OCI-LY3 (cell line): ENCODE results near the gene ANP32B.

Experiments
- H2AFZ ChIP-seq: fragments of 200-600, 300-600 bp; shearing (Covaris generic); 2 replicates; pipeline ENCODE4 v1.6.0; 2014; ENCODE audit warnings: antibody characterized with exemption, low read depth, low read length
- H3K27ac ChIP-seq: fragments of 200-600, 300-600 bp; sonication (generic); 2 replicates; pipeline ENCODE4 v1.5.1; 2014; ENCODE audit warnings: mild to moderate bottlenecking, low read length, moderate library complexity, mixed read lengths
- H3K27me3 ChIP-seq: fragments of 200-600, 300-600 bp; sonication (generic); 2 replicates; pipeline ENCODE4 v1.6.1; 2014; ENCODE audit warnings: low read depth, low read length, mixed read lengths
- H3K36me3 ChIP-seq: fragments of 200-600, 300-600 bp; sonication (generic); replicated peaks from 2 replicates; pipeline ENCODE3; 2014; ENCODE audit warnings: low read depth, low read length, mixed read lengths
- H3K4me1 ChIP-seq: fragments of 300-600, 200-600 bp; sonication (generic); 2 replicates; pipeline ENCODE4 v1.6.1; 2014; ENCODE audit warnings: low read length, mixed read lengths
- H3K4me2 ChIP-seq: fragments of 200-600, 300-600 bp; sonication (generic); 2 replicates; pipeline ENCODE4 v1.6.1; 2014; ENCODE audit warnings: low read length, mixed read lengths
- H3K4me3 ChIP-seq: fragments of 300-600, 200-600 bp; sonication (generic); 2 replicates; pipeline ENCODE4 v1.5.1; 2014; ENCODE audit warnings: antibody characterized with exemption, mild to moderate bottlenecking, low read length, moderate library complexity
- H3K79me2 ChIP-seq: fragments of 300-600, 200-600 bp; shearing (Covaris generic); 2 replicates; pipeline ENCODE4 v1.6.1; 2014; ENCODE audit warnings: mild to moderate bottlenecking, low read length, mixed read lengths
- H3K9ac ChIP-seq: fragments of 300-600, 200-600 bp; shearing (Covaris generic); 2 replicates; pipeline ENCODE4 v1.6.0; 2014; ENCODE audit warnings: mild to moderate bottlenecking, low read length, moderate library complexity
- H3K9me3 ChIP-seq: fragments of 200-600, 300-600 bp; shearing (Covaris generic); 2 replicates; pipeline ENCODE4 v1.6.1; 2014; ENCODE audit warnings: low read length, mixed read lengths; ENCODE audit not compliant: insufficient read depth
- H4K20me1 ChIP-seq: fragments of 200-600, 300-600 bp; sonication (generic); 2 replicates; pipeline ENCODE4 v1.6.1; 2016; ENCODE audit warnings: low read length, mixed read lengths; ENCODE audit not compliant: insufficient read depth
- CTCF ChIP-seq: fragments of 200-600, 300-600 bp; sonication (generic); IDR thresholded peaks from 2 replicates; pipeline ENCODE4 v1.5.1; 2014; ENCODE audit warnings: antibody characterized with exemption, low read length, low read depth
- EZH2phosphoT487 ChIP-seq: fragments of 200-600 bp; shearing (Covaris generic); IDR thresholded peaks from 2 replicates; pipeline ENCODE4 v1.6.1; 2018; ENCODE audit warnings: antibody characterized with exemption, mixed run types, low read depth

Gene ANP32B

GRCh38 chr9:97964901-97965300 is 18.2 kb upstream of the ANP32B start:
- Histone ChIP-seq H3K79me2 (no peaks in the 10 kb centered on the region), H2AFZ (no peak overlapping the region), H3K9me3 (no peaks in the 10 kb centered on the region), H3K4me3 (no peak overlapping the region), H3K36me3 (no peaks in the 10 kb centered on the region), H3K9ac (no peak overlapping the region), H4K20me1 (no peaks in the 10 kb centered on the region), H3K27me3 (0 out of 2 replicates have a peak, but pooled peaks cover 3% of the 10 kb centered on the region), H3K4me2 (no peak overlapping the region), H3K4me1 (no peaks in the 10 kb centered on the region), H3K27ac (no peak overlapping the region)
- no peak for TF ChIP-seq EZH2phosphoT487

- TF ChIP-seq EZH2phosphoT487: no peak
- no peak for TF ChIP-seq CTCF
- 0 out of 2 replicates have a peak, but pooled peaks cover 3% of the 10 kb centered on the region for H3K27me3 ChIP-seq
- H3K79me2 ChIP-seq: no peaks in the 10 kb centered on the region
- H2AFZ ChIP-seq: no peak overlapping the region
- no peak overlapping the region for H3K9ac ChIP-seq
- H3K36me3 ChIP-seq: no peaks in the 10 kb centered on the region
- H3K4me3 ChIP-seq: no peak overlapping the region
- H4K20me1 ChIP-seq: no peaks in the 10 kb centered on the region
- H3K9me3 ChIP-seq: no peaks in the 10 kb centered on the region
- no peak overlapping the region for H3K27ac ChIP-seq
- H3K4me2 ChIP-seq: no peak overlapping the region
- no peaks in the 10 kb centered on the region for H3K4me1 ChIP-seq
Observed at GRCh38 chr9:97966493-97966892, 16.6 kb upstream of the ANP32B start.

- 0 out of 2 replicates have a peak, but pooled peaks cover 3% of the 10 kb centered on the region for H3K27me3 ChIP-seq
- no peaks in the 10 kb centered on the region for H3K9me3 ChIP-seq
- no peak overlapping the region for H2AFZ ChIP-seq
- no peaks in the 10 kb centered on the region for H3K36me3 ChIP-seq
- no peak overlapping the region for H3K9ac ChIP-seq
- no peaks in the 10 kb centered on the region for H3K4me1 ChIP-seq
- no peaks in the 10 kb centered on the region for H3K79me2 ChIP-seq
- no peak for TF ChIP-seq EZH2phosphoT487
- no peak for TF ChIP-seq CTCF
- no peak overlapping the region for H3K27ac ChIP-seq
- H3K4me2 ChIP-seq: no peak overlapping the region
- H4K20me1 ChIP-seq: no peaks in the 10 kb centered on the region
- H3K4me3 ChIP-seq: no peak overlapping the region
Observed at GRCh38 chr9:97969014-97969413, 14.1 kb upstream of the ANP32B start.

- Histone ChIP-seq H3K79me2 (no peaks in the 10 kb centered on the region), H3K4me2 (no peak overlapping the region), H3K36me3 (no peaks in the 10 kb centered on the region), H3K27ac (no peak overlapping the region), H3K9me3 (no peaks in the 10 kb centered on the region), H3K27me3 (0 out of 2 replicates have a peak, but pooled peaks cover 3% of the 10 kb centered on the region), H3K4me1 (no peaks in the 10 kb centered on the region), H4K20me1 (no peaks in the 10 kb centered on the region), H3K9ac (no peak overlapping the region), H2AFZ (no peak overlapping the region), H3K4me3 (no peak overlapping the region)
- TF ChIP-seq CTCF (no peak), EZH2phosphoT487 (no peak)
Observed at GRCh38 chr9:97970165-97970564, 13.0 kb upstream of the ANP32B start.

- Histone ChIP-seq H4K20me1 (no peaks in the 10 kb centered on the region), H3K4me2 (no peak overlapping the region), H3K4me1 (no peaks in the 10 kb centered on the region), H3K4me3 (no peak overlapping the region), H3K36me3 (no peaks in the 10 kb centered on the region), H3K27me3 (no peaks in the 10 kb centered on the region; the same call in 1 of the 2 replicates), H3K79me2 (no peaks in the 10 kb centered on the region), H3K9ac (no peak overlapping the region), H3K9me3 (no peaks in the 10 kb centered on the region), H3K27ac (no peak overlapping the region), H2AFZ (no peak overlapping the region)
- TF ChIP-seq CTCF: no peak
- no peak for TF ChIP-seq EZH2phosphoT487
Observed at GRCh38 chr9:97972753-97973152, 10.4 kb upstream of the ANP32B start.
